Right lobe of liver (tissue), 6 donors: ENCODE results near the gene MMP10. TPM values are rescaled to one million over a fixed set of nuclear protein-coding genes. Genes with fewer than 3 reads are reported as not detected.

Source experiments
- ATAC-seq, 4 donors: fragments of 200-7000 bp; cut with Tn5 transposase; one replicate each; pipeline ENCODE4 v1.9.1; 2020; ENCODE audit warnings: mild to moderate bottlenecking in 4 of 4, moderate library complexity in 4 of 4
- DNase-seq, 3 donors: peaks; one replicate each; pipeline ENCODE4 v3.0.0-alpha.2; 2020
- H3K27ac ChIP-seq, 3 donors: fragments of 200-600 bp; one replicate each; pipeline ENCODE4 v1.8.0; 2022
- H3K27me3 ChIP-seq, 2 donors: fragments of 200-600 bp; one replicate each; pipeline ENCODE4 v1.8.0; 2022
- H3K36me3 ChIP-seq, 4 donors: fragments of 200-600 bp; sonication (generic) in 1 of 4; one replicate each; pipeline versions ENCODE4 v1.5.1 to v1.8.0; 2017 to 2022; ENCODE audit warnings: control low read depth in 1 of 4
- H3K4me1 ChIP-seq, 4 donors: fragments of 200-600 bp; sonication (generic) in 1 of 4; one replicate each; pipeline versions ENCODE4 v1.5.1 to v1.8.0; 2017 to 2022; ENCODE audit warnings: control low read depth in 1 of 4
- H3K4me3 ChIP-seq, 3 donors: fragments of 200-600 bp; one replicate each; pipeline ENCODE4 v1.8.0; 2022
- H3K9me3 ChIP-seq, 4 donors: fragments of 200-600 bp; sonication (generic) in 1 of 4; one replicate each; pipeline versions ENCODE4 v1.5.1 to v1.8.0; 2017 to 2022; ENCODE audit warnings: control low read depth in 1 of 4
- POLR2A ChIP-seq: fragments of 450-650 bp; IDR thresholded peaks from one replicate; pipeline ENCODE4 v1.6.1; 2017; ENCODE audit warnings: antibody characterized with exemption, mild to moderate bottlenecking
- WGBS: methylation state at CpG from one replicate; pipeline ENCODE4 v1.1.6; 2018; ENCODE audit warnings: low coverage, low lambda C conversion rate; ENCODE audit not compliant: insufficient coverage; ENCODE audit errors: missing lambda C conversion rate; 5-methylcytosine and 5-hydroxymethylcytosine counted together
- intact Hi-C, 2 donors: fragments of 100-400 bp; cut with DNase I; formaldehyde crosslinking; loops; one replicate each; pipeline versions ENCODE4 v1.11.2 to v1.14.1; 2022
- total RNA-seq, 6 experiments: library from RNA; depleted of rRNA in 2 of 6; stranded (reverse); fragments of >200 nt in 2 of 6; fragmentation: NEBNext Ultra II Directional in 3 of 6; extraction: Animal tissue kit (Norgen Biotek cat#: 25700) in 3 of 6; gene quantifications; one replicate each; pipeline versions ENCODE4 v1.1.0 to v1.2.4, GENCODE V29; 2016 to 2023
- TF ChIP-seq, protein P1 (sequence below), 4 donors: fragments of 200-600 bp in 3 of 4; fragments of 450-650 bp in 1 of 4; IDR thresholded peaks; one replicate each; pipeline versions ENCODE4 v1.5.1 to v1.8.0; 2016 to 2022; ENCODE audit warnings: antibody characterized with exemption in 4 of 4, mild to moderate bottlenecking in 2 of 4
- donor health status: DM: no; HTN: yes; CAD: no.
- donor health status: DM: no; HTN: no; CAD: no.
- donor health status: DM: no; HTN: no; CAD: no.
- donor health status: DM: no; HTN: yes; CAD: no.
- donor health status: DM: no; HTN: yes; CAD: no.

MMP10 gene
- total RNA-seq, 6 experiments from 2014 or later, result 0.35 TPM; not detected in 5

- no peaks in the 10 kb centered on the region for H3K27me3 ChIP-seq
- 58% methylated on average over 2 of the region's 2 CpGs for WGBS
- no peaks in the 10 kb centered on the region for H3K9me3 ChIP-seq
- DNase-seq (no peak), ATAC-seq (no peak)
- no peak overlapping the region for H3K4me3 ChIP-seq
- no peaks in the 10 kb centered on the region for H3K4me1 ChIP-seq
- no peaks in the 10 kb centered on the region for H3K36me3 ChIP-seq
- TF ChIP-seq, protein P1, sequence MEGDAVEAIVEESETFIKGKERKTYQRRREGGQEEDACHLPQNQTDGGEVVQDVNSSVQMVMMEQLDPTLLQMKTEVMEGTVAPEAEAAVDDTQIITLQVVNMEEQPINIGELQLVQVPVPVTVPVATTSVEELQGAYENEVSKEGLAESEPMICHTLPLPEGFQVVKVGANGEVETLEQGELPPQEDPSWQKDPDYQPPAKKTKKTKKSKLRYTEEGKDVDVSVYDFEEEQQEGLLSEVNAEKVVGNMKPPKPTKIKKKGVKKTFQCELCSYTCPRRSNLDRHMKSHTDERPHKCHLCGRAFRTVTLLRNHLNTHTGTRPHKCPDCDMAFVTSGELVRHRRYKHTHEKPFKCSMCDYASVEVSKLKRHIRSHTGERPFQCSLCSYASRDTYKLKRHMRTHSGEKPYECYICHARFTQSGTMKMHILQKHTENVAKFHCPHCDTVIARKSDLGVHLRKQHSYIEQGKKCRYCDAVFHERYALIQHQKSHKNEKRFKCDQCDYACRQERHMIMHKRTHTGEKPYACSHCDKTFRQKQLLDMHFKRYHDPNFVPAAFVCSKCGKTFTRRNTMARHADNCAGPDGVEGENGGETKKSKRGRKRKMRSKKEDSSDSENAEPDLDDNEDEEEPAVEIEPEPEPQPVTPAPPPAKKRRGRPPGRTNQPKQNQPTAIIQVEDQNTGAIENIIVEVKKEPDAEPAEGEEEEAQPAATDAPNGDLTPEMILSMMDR (IDR thresholded peaks at IDR 0.05), result no peak
- TF ChIP-seq POLR2A, result no peak
- H3K27ac ChIP-seq, result no peak overlapping the region
- intact Hi-C loops, result no loop called here
These were observed 17.0 kb downstream of the MMP10 start for GRCh38 chr11:102763440-102763839.

GRCh38 chr11:102762361-102762767 lies 18.1 kb downstream of the MMP10 start:
- Histone ChIP-seq H3K4me1 (no peaks in the 10 kb centered on the region), H3K9me3 (no peaks in the 10 kb centered on the region), H3K4me3 (no peak overlapping the region), H3K27me3 (no peaks in the 10 kb centered on the region), H3K36me3 (no peaks in the 10 kb centered on the region), H3K27ac (no peak overlapping the region)
- ATAC-seq (no peak), DNase-seq (no peak)
- TF ChIP-seq POLR2A, result no peak
- TF ChIP-seq, protein P1 (IDR thresholded peaks at IDR 0.05), result no peak
- intact Hi-C loops, result no loop called here
- 11% methylated on average over 2 of the region's 2 CpGs for WGBS

DNA sequence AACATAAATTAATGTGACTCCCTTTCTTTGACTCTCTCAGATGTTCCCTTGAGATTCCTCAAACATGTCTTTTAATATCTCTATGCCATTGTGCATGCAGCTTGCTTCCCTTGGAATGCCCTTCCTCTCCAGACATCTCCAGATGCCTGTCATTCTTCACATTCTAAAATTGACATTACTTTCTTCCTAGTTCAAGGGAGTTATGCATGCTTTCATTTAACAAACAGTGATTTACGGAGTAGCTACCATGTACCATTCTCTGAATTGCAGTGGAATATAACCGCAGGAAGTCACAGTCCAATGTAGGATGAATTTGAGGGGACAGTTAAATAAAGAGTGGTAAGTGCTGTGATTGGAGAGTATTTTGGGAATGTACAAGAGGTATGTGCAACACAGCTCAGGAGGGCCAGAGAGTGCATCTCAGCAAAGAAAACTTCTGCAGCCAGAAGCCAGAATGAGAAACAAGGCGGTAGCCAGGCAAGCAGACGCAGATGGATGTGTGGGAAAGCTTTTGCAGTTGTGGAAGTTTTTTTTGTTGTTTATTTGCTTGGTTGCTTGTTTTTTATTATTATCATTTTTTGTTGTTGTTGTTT lies 18.7 kb downstream of the MMP10 start:
- Histone ChIP-seq H3K9me3 (no peaks in the 10 kb centered on the region), H3K36me3 (no peaks in the 10 kb centered on the region), H3K4me3 (no peak overlapping the region), H3K27me3 (no peaks in the 10 kb centered on the region), H3K27ac (no peak overlapping the region), H3K4me1 (no peaks in the 10 kb centered on the region)
- WGBS, result 66% methylated on average over 4 of the region's 4 CpGs
- ATAC-seq, result no peak
- TF ChIP-seq, protein P1 (IDR thresholded peaks at IDR 0.05), result no peak
- no peak for TF ChIP-seq POLR2A
- DNase-seq, result no peak
- intact Hi-C loops, result no loop called here

DNA sequence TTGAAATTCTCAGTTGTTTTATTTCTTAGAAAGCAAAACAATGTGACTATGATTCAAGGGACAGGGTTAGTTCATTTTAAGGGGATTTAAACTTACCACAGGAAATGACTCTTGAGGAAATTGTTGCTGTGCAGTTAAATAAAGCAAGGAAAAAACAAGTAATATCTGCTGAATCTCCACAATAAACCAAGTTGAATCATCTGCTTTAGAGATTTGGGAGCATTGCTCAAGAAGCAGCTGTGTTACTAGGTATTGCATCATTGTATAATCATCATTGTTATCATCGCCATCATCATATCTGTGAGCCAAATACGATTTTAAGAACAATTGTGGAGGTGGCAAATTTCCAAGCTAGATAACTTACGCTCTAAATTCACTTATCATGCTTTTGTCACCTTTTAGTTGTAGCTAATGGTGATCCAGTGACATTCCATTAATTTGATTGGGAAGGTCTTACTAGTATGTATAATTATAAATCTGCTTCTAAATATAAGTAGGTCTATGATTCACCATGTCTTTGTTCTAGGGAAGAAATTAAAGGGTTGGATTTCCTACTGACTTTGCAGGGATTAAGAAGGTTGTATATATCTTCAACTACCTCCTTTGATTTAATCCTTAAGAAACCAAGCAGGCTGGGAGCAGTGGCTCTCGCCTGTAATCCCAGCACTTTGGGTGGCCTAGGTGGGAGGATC lies 19.9 kb downstream of the MMP10 start:
- TF ChIP-seq POLR2A, result no peak
- TF ChIP-seq, protein P1 (IDR thresholded peaks at IDR 0.05), result no peak
- WGBS, result 33% methylated on average over 4 of the region's 4 CpGs
- Histone ChIP-seq H3K27me3 (no peaks in the 10 kb centered on the region), H3K27ac (no peak overlapping the region), H3K4me3 (no peak overlapping the region), H3K36me3 (no peaks in the 10 kb centered on the region), H3K9me3 (no peaks in the 10 kb centered on the region), H3K4me1 (no peaks in the 10 kb centered on the region)
- ATAC-seq (peak in 2 of 4 donors; percentile 20 to 55), DNase-seq (no peak)
- intact Hi-C loops, result no loop called here
